T-helper 2 cell (primary cell): ENCODE results near the gene KRTAP9-4.
"Not testable (repeated sequence)": the region's sequence is repeated elsewhere in the genome, so short reads cannot be mapped to it uniquely, and the experiment has no call there.

Experiments used
- DNase-seq, 5 experiments: peaks; one replicate each; pipeline versions ENCODE4 v3.0.0 to v3.0.0-alpha.2; 2012 to 2022

Gene KRTAP9-4

DNA sequence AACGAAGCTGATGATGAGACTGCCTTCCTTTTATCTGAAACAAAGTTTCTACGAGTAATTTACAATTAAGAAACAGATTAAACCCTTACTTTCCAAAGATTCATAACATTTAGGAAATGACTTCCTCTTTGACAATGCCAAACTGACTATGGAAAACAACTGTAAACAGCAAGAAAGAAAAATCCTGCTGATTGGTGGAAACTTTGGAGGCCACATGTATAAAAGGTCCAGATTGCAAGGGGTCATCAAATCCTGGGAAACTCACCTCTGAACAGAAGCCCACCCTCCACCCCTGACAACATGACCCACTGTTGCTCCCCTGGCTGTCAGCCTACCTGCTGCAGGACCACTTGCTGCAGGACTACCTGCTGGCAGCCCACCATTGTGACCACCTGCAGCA lies 15.6 kb downstream of the KRTAP9-4 start, which contains the start of gene KRTAP9-6:
Gene KRTAP9-6, plus strand, starts transcription at position 301 of the 400 bp plus-strand sequence. Its CDS starts 0 bp downstream, at position 301.
- no peak for DNase-seq

DNA sequence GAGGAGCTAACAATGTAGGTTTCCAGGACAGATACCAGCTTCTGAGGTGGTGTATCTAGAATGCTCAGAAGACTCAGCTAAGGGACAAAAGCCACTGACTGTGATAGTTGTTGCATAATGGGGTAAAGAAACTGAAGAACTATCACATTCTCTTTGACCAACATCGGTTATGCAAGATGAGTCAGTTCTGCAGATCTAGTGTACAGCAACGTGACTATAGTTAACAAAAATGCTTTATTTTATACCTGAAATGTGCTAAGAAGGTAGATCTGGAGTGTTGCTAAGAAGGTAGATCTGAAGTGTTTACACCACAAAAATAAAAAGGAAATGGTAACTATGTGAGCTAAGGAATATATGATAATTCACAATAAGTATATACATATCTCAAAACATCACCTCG lies 18.2 kb downstream of the KRTAP9-4 start:
- no peak for DNase-seq

DNA sequence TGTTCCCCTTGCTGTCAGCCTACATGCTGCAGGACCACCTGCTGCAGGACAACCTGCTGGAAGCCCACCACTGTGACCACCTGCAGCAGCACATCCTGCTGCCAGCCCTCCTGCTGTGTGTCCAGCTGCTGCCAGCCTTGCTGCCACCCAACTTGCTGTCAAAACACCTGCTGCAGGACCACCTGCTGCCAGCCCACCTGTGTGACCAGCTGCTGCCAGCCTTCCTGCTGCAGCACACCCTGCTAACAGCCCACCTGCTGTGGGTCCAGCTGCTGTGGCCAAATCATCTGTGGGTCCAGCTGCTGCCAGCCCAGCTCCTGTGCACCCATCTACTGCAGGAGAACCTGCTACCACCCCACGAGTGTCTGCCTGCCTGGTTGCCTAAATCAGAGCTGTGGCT lies 21.8 kb downstream of the KRTAP9-4 start:
- not testable (repeated sequence) for DNase-seq

DNA sequence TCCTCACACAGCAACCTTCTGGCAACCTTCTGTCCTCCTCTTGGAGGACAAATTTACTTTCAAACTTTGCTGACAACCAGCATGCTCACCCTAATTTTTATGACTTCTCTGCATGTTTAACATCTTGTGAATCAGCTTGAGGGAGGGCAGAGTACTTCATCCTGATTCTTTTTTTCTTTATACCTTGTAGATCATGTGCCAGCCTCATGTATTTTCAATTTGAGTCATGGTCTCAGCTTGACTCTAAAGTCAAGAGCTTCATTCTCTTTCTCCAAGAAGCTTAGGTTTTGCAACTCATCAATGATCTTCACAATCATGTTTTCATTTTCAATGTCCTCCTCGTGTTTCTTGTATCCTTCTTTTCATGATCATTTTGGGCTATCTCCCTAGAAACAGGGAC lies 22.4 kb downstream of the KRTAP9-4 start:
- DNase-seq = no peak

DNA sequence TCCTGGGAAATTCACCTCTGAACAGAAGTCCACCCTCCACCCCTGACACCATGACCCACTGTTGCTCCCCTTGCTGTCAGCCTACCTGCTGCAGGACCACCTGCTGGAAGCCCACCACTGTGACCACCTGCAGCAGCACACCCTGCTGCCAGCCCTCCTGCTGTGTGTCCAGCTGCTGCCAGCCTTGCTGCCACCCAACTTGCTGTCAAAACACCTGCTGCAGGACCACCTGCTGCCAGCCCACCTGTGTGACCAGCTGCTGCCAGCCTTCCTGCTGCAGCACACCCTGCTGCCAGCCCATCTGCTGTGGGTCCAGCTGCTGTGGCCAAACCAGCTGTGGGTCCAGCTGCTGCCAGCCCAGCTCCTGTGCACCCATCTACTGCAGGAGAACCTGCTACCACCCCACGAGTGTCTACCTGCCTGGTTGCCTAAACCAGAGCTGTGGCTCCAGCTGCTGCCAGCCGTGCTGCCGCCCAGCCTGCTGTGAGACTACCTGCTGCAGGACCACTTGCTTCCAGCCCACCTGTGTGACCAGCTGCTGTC lies 26.2 kb downstream of the KRTAP9-4 start, which contains the start of gene KRTAP9-7:
Gene KRTAP9-7, plus strand, starts transcription at position 51 of the 543 bp plus-strand sequence. Its CDS starts 0 bp downstream, at position 51.
- DNase-seq = not testable (repeated sequence)

DNA sequence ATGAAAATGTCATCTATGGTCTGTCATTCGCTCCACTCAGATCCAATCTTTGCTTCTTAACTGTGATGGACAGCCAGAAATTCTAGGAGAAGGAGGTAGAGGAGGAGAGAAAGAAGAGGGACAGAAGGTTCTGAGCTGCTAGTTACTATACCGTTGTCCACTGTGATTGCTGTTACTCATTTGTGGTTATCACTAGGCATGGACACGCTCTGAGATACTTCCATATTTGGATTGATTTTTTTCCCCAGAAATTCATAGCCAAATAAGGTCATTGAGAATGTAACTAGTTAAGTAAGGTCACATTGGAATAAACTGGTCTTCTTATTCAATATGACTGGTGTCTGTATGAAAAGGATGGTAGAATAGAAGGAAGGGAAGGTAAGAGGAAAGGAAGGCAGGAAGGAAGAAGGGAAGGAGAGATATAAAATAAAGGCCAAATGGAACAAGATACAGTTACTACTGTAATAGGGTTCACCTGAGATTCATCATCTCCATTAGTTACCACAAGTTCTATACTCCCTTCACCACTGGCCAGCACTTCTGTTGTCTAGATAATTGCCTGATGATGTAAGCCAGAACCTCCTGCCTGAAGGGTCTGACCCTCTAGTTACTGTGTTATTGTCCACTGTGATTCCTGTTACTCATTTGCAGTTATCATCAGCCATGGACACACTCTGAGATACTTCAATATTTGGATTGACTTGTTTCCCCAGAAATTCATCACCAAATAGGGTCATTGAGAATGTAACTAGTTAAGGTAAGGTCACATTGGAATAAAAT lies 28.9 kb downstream of the KRTAP9-4 start:
- DNase-seq = no peak

DNA sequence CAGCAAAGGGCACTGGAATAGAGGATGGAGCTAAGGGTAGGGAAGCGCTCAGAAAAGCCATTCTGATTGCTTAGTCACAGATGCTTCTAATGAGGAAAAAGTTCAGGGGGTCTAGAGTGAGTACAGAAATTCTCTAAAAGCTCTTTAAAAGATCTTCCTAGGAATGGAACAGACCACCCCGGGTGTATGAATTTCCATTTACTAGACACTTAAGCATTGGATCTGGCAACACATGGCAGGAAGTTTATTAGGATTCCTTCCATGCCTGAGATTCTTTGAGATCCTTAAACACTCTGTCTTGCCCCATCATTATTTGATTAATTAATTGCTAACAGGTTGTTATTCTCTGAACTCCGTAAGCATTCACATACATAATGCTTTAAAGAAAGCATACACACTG lies 34.6 kb downstream of the KRTAP9-4 start:
- no peak for DNase-seq

DNA sequence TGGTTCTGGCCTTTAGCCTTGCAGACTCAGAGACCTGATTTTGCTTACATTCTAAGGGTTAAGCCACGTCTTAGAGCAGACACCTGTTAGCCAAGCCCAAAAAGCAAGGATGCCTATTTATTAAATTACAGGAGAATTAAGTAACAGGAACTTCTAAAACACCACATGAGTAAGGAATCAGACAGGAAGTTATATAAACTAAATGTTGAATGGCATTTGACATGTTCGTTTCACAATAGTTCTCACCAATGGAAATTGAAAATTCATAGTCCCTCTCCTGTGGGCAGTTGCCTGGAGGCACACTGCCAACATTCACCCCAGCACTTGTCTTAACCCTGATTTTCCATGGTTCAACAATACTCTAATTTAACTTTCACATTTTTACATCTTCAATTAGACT lies 35.1 kb downstream of the KRTAP9-4 start:
- DNase-seq = no peak

DNA sequence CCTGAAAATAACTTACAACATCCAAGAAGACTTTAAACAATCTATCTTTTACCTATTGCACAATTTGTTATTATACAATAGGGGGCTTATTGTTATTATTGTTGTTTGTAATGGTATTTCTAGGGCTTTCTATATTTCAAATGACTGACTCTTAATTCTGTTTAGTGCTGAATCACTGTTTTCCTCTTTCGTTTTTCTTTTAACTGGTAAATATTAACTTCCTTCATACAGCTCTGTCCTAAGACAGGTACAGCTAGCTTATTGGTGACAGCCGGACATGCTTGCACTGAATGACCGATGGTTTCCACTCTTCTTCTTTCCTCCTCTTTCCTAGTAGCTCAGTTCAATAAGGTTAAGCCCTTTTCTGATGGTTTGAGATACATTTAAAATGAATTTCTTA lies 37.6 kb downstream of the KRTAP9-4 start:
- DNase-seq = no peak

DNA sequence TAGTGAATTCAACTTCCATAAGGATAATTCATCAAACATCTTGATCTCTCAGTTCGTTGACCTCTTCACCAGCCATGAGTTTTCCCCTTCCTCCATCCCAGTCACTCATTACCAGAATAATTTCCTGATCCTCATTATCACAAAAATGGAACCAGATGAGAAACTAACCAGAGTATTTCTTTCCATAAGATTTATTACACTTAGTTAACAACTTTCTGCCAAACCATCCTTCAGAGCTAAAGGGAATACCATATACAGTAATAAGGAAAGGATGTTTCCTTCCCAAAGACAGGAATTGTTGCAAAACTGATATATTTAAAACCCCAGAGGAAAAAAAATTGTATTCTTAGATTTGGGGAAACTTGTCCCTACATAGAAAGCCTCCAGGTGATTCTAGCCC lies 44.5 kb downstream of the KRTAP9-4 start:
- no peak for DNase-seq

DNA sequence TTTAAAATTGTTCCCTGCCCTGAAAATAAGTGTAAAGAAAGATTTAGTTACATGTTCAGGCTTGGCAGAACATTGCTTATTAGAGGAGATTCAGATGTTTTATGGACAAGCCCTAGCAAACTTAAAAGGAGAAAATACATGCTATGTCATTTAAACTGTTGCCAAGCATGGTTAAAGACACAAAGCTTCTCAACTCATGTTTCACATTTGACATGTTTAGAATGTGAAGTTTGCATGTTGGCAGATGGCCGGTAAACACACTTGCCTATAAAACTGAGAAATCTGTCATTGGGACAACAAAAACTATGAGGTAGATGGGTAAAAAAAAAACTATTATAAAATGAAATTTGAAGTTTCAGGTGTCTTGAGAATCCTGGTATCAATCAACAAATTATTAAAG lies 47.4 kb downstream of the KRTAP9-4 start:
- no peak for DNase-seq

DNA sequence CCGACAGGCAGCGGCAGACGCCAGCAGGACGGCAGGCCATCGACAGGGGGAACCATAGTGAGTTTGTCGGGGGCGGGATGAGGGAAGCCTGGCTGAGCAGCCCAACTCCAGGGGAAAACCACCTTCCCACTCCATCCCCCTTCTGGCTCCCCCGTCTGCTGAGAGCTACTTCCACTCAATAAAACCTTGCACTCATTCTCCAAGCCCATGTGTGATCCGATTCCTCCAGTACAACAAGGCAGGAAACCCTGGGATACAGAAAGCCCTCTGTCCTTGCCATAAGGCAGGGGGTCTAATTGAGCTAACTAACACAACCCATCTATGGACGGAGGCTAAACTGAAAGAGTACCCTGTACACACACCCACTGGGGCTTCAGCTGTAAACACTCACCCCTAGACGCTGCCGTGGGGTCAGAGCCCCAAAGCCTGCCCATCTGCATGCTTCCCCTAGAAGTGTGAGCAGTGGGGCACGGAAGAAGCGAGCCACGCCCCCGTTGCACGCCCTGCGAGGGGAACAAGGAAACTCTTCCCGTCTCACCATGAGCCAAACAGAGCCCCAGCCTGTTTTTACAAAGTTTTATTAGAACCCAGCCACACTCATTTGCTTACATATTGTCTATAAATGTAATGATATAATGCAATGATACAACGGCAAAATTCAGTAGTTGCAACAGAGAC lies 49.1 kb downstream of the KRTAP9-4 start:
- DNase-seq = no peak
